Retina (tissue), 1 donor: ENCODE results near the gene SDC1.
A peak's percentile ranks its signal among the peaks of the same experiment; 100 is the strongest.

ENCODE experiments used
- DNase-seq: peaks from one replicate; pipeline ENCODE4 v3.0.0-alpha.2; 2016

The SDC1 gene

GRCh38 chr2:20212871-20213503 is 11.9 kb downstream of the SDC1 start:
- no peak for DNase-seq

- DNase-seq: peak; percentile 60
Observed at GRCh38 chr2:20212459-20212870, 12.5 kb downstream of the SDC1 start.

DNA sequence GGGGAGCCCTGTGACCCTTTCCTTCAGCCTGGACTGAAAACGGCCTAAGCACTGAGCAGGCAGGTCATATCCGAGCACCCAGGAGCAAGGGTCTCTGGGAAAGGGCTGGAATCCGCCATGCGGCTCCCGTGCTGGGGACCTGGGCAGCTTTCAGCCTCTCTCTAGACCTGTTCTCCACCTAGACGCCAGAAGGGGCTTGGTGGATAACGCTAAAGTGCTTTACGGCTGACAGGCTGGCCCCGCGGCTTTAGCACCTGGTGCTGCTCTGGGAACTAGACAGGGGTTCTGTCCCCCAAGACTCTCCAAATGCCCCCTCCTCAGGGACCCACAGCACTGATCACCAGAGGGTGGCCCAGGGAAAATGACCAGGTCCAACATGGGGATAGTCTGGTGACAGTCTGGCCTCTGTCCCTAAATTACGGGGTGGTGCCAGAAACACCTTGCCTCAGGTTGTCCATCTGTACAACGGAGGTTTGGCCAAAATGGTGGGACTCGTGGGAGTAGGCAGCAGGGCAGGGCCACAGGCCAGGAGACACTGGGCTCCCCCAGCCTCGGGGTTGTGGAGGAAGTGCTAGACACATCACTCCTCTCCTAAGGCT is 13.0 kb downstream of the SDC1 start:
- peak; percentile 47 for DNase-seq

DNA sequence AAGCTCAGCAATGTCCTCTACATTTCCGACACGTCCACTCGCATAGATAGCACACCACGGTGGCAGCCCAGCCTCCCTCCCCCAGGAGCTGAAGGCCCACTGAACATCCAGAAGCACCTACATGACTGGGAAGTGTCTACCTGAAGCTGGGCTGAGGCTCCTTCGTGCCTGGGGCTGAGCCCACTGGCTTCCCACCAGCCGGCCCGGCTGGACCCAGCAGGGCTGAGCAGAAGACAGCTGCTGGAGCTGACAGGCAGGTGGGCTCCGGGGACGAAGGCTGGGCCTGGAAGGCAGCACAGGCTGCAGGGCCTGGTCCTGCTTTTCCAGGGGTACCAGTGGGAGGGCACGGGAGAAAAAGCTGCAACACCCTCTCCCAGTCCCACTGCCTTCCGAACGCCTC is 13.5 kb downstream of the SDC1 start:
- no peak for DNase-seq

DNA sequence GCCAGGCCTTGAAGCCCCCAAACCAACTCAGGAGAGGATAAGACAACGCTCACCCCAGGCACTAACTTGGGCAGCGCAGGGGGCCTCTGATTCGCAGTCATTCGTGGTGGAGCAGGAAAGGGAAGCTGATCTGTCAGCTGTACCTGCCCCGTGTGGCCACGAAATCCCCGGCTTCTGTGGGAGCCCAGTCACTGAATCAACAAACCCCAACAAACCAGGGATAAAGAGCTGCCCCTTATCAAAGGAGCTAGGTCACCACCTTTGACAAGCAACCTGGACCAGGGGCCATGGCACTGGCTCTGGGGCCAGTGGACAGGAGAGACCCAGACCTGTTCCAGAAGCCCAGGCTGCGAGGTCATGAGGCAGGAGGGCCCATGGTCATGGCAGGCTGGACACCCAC is 14.5 kb downstream of the SDC1 start:
- no peak for DNase-seq

DNA sequence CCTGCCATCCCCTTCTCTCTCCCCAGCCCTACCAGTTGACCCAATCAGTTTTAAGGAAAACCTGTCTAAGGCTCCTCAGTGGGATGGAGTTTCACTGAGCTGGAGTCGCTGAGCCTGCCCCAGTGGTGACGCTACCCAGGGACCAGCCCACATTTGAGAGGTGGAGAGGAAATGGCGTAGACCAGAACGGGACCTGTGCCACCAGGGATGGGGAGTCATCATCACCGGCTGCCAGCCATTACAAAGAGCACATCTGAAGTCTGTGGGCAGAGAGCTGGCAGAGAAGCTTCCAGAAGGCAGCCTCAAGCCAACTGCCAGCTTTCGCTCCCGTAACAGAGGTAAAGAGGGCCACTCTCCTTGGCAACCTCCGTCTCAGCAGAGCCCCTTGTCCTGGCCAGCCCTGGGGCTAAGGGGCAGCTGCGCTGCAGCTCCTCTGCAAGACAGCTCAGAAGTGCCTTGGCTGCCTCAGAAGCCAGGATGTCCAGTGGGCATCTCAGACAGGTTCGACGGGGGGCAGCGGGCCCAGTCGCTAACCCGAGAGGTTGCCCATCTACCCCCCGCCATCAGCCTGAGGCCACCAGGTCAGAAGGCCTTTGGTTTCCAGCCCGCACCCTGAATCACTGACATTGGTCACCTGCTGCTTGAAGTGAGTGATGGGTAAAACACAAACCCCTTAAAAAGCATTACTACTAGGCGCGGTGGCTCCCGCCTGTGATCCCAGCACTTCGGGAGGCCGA is 15.4 kb downstream of the SDC1 start:
- no peak for DNase-seq

DNA sequence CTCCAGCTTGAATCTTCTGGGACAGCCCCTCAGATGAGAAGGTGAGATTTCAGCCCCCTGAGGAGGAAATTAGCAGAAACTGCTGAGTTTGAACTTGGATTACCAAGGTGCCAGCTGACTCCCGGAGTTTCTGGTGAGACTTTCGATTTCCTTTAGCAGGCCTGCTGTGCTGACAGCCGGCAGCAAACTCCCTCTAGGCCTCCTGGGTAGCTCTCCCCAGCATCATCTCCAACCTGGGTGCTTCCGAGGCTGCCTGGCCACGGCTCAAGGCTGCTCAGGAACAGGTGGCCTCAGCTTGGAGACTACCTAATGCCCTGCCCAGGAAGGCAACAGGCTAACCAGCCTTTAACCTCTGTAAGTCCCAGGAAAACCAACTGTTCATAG is 16.5 kb downstream of the SDC1 start:
- no peak for DNase-seq

GRCh38 chr2:20207051-20207450 is 17.9 kb downstream of the SDC1 start:
- no peak for DNase-seq

GRCh38 chr2:20205915-20206524 is 18.9 kb downstream of the SDC1 start:
- DNase-seq: no peak

DNA sequence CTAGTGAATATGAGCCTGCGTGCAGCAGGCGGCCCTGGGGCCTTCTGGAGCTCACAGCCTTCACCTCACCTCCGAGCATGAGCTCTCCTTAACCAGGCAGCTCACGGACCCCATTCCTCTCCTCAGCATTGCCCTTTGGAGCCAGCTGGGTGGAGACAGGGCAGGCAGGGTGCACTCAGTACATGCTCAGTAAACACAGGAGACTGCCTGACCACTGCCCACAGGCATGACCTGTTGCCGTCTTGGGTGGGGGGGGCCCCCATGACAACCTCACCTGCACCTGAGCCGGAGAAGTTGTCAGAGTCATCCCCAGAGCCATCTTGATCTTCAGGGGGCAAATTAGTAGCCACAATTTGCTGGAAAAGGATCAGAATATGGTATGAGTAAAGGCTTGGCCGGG is 19.9 kb downstream of the SDC1 start:
- DNase-seq: no peak

GRCh38 chr2:20203521-20204225 is 21.3 kb downstream of the SDC1 start:
- no peak for DNase-seq

- DNase-seq: no peak
Observed at GRCh38 chr2:20203072-20203471, 21.9 kb downstream of the SDC1 start.

DNA sequence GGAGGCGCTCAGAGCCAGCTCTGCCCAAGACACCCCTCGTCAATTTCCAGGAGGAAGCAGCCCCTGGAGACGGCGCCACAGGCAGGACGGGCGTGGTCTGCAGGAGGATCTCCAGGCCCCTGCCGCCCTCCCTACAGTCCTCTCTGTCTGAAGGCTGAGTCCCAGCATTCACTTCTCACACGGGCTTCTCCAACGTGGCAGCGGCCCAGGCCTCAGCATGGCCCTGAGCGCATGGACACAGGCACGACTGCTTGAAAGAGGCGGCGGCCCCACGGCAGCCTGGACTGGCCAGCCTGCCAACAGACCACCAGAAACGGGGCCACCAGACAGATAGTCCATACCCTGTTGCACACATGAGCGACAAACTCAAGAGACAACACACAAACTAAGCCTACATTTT is 23.3 kb downstream of the SDC1 start:
- no peak for DNase-seq

DNA sequence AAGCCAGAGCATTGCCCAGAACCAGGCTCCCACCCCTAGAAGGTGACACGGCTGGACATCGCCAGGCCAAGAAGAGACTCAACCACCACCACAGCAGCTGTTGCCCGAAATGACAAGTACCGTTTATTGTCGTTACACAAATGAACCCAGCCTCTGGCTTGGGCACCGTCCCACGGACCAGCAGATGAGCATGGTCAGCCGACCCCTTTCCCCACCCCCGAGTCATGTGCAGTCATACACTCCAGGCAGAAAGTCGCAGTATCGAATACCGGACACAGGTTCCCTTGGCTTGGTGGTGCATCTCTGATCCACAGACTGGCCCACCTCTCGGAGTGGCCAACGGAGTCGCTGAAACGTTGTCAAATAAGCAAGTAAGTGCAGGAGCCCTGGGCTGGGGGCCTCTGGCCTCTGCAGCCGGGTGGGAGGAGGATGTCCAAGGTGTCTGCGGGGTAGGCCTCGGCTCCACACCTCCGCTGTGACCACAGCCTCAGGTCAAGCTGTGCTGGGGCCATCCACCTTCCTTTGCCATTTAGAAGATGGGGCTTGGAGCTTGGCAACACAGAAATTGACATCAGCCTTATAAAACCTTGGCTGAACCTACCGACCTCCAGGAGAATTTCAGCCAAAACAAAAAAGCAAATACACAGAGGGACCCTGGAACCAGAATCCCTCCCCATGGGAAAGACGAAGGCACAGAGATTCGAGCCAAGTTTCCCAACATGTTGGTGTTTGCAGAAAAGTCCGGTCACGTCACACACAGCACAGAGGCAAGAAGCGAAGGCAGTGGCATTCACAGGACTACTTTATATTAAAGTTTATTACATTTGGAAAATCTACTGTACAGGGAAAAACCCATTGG is 24.0 kb downstream of the SDC1 start:
- no peak for DNase-seq

DNA sequence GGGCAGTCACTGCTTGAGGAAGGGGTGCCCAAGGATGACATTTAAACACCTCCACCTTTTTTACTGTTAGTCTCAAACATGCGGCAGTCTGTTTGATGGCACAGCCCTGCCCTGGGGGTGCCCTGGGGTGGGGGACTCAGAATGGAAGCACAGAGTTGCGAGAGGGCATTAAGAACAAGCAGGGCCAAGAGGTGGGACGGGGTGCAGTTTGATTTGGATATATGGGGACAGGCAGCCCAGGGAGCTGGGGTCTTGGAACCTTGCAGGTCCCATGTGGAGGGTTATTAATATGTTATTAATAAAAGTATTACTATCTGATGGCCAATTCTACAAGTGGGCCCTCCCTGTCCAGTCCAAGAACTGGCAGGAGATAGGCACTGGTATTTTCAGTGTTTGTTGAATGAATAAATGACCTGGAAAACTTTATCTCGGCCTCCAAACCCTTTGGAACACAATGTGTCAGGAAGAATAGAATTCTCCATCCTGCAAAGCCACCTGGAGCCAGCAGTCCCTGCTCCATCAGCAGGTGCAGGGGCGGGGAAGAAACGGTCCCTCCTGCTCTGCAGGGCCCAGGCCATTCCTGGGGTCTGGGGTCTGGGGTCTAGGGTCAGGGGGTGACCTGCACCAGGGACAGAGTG is 25.2 kb downstream of the SDC1 start:
- DNase-seq: no peak

- DNase-seq: no peak
Observed at GRCh38 chr2:20198796-20199632, 25.9 kb downstream of the SDC1 start.

DNA sequence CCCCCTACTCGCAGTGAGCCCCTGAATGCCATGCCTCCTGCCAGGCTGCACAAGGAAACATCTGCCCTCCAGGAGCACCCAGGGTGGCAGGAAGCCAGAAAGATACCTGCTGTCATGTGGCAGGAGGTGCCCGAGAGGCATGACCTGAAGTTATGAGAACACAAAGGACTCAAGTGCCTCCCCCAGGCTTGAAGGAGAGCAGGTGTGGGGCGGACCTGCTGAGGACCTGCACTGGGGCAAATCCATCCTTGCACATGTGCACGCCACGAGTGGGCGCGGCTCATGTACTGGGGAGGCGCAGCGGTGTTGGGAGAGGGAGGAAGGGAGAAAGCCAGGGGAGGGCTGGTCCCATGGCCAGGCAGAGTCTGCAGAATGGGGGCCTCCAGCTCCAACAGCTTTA is 26.9 kb downstream of the SDC1 start:
- no peak for DNase-seq

DNA sequence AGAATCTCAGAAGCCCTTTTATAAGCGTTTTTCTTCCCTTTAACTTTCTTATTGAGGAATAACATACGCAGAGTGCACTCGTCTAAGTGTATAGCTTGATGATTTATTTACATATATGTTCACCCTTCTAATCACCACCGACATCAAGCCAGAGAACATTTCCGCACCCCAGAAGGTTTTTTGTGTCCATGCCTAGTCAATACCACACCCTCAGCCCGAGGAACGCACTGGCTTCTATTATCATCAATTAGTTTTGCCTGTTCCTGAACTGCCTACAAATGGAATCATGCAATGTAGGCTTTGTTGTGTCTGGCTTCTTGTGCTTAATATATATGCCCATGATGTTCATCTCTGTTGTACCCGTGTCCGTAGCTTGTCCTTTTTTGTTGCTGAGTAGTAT is 27.7 kb downstream of the SDC1 start:
- DNase-seq: peak; percentile 23

DNA sequence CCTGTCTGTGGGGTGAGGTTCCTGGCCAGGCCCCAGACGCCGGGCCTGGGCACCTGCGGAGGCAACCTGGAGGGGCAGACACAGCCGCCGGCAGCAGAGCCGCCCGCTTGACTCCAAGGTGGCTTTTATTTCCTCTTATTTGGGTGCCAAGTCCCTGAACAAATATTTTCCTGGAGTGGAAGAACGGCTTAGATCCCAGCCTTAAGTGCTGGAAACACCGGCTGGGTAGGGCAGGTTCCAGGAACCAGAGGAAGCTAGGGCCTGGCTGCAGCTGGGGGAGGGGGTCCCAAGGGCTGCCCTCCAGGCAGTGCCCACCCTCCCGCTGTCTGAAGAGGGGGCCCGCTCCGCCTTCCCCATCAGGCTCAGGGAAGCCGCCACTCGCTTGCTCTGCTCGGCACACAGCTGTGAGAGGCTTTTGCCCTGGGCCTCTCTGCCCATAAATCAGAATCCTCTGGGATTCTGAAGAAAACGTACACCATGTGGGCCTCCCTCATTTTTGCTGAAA is 28.2 kb downstream of the SDC1 start:
- peak; percentile 52 for DNase-seq

GRCh38 chr2:20196053-20196656 is 28.8 kb downstream of the SDC1 start:
- no peak for DNase-seq
